Naive thymus-derived CD4-positive, alpha-beta T cell (primary cell): ENCODE measurements around the gene PGGHG. TPM values are rescaled to one million over a fixed set of nuclear protein-coding genes. Genes with fewer than 3 reads are reported as not detected.

Source experiments
- ATAC-seq: fragments of 150-1000 bp; cut with Tn5 transposase; 2 replicates; pipeline ENCODE4 v1.10.0; 2021; ENCODE audit warnings: mild to moderate bottlenecking, moderate library complexity
- CTCF ChIA-PET: fragments of 350-600 bp; sonication (Branson Sonifier 250); formaldehyde crosslinking; loops from one replicate; lab custom pipeline; 2021; ENCODE audit warnings: antibody characterized with exemption; lab: Charles Lee
- POLR2A ChIA-PET: fragments of 350-600 bp; sonication (Branson Sonifier 250); formaldehyde crosslinking; loops from one replicate; lab custom pipeline; 2021; ENCODE audit warnings: antibody characterized with exemption, inconsistent platforms; lab: Charles Lee
- DNase-seq, 9 donors: peaks; one replicate each; pipeline versions ENCODE4 v3.0.0 to v3.0.0-alpha.2; 2020 to 2022; ENCODE audit warnings: mixed read lengths in 1 of 9
- H3K27ac ChIP-seq: one replicate; pipeline ENCODE4 v1.7.0; 2013; ENCODE audit warnings: mild to moderate bottlenecking, low read depth, low read length, moderate library complexity
- H3K27me3 ChIP-seq, 2 donors: one replicate each; pipeline ENCODE4 v1.7.0; 2013; ENCODE audit warnings: low read length in 2 of 2, mild to moderate bottlenecking in 2 of 2, moderate library complexity in 2 of 2; ENCODE audit not compliant: control insufficient read depth in 2 of 2, insufficient read depth in 2 of 2
- H3K36me3 ChIP-seq, 3 experiments: 1 replicate in 2 of 3; 2 replicates in 1 of 3; pipeline ENCODE4 v1.7.0; 2013; ENCODE audit warnings: low read length in 3 of 3, mild to moderate bottlenecking in 3 of 3, moderate library complexity in 1 of 3; ENCODE audit not compliant: insufficient read depth in 3 of 3, control insufficient read depth in 2 of 3
- H3K4me1 ChIP-seq, 2 donors: one replicate each; pipeline ENCODE4 v1.7.0; 2013; ENCODE audit warnings: low read length in 2 of 2, mild to moderate bottlenecking in 2 of 2, moderate library complexity in 1 of 2; ENCODE audit not compliant: control insufficient read depth in 2 of 2, insufficient read depth in 2 of 2
- H3K4me3 ChIP-seq: 2 replicates; pipeline ENCODE4 v1.7.0; 2013; ENCODE audit warnings: mild to moderate bottlenecking, low read length
- H3K9me3 ChIP-seq, 3 experiments: 1 replicate in 2 of 3; 2 replicates in 1 of 3; pipeline ENCODE4 v1.7.0; 2013; ENCODE audit warnings: low read length in 3 of 3; ENCODE audit not compliant: control insufficient read depth in 2 of 3
- H3K27ac Mint-ChIP-seq, 9 donors: one replicate each; pipeline ENCODE4 v1.8.0; 2020 to 2022; ENCODE audit warnings: mixed read lengths in 9 of 9, mild to moderate bottlenecking in 8 of 9, moderate library complexity in 5 of 9, inconsistent platforms in 2 of 9
- H3K27me3 Mint-ChIP-seq, 5 donors: one replicate each; pipeline ENCODE4 v1.8.0; 2021 to 2022; ENCODE audit warnings: mixed read lengths in 5 of 5, mild to moderate bottlenecking in 1 of 5
- H3K36me3 Mint-ChIP-seq, 5 donors: one replicate each; pipeline ENCODE4 v1.8.0; 2020 to 2022; ENCODE audit warnings: mixed read lengths in 5 of 5, mild to moderate bottlenecking in 3 of 5, inconsistent platforms in 1 of 5
- H3K4me1 Mint-ChIP-seq, 7 donors: one replicate each; pipeline ENCODE4 v1.8.0; 2020 to 2022; ENCODE audit warnings: mixed read lengths in 7 of 7, mild to moderate bottlenecking in 3 of 7, inconsistent platforms in 1 of 7
- H3K4me3 Mint-ChIP-seq, 10 donors: one replicate each; pipeline ENCODE4 v1.8.0; 2020 to 2022; ENCODE audit warnings: mild to moderate bottlenecking in 10 of 10, mixed read lengths in 10 of 10, moderate library complexity in 6 of 10, inconsistent platforms in 2 of 10
- H3K9me3 Mint-ChIP-seq, 11 donors: one replicate each; pipeline ENCODE4 v1.8.0; 2020 to 2022; ENCODE audit warnings: mixed read lengths in 11 of 11, mild to moderate bottlenecking in 4 of 11, inconsistent platforms in 1 of 11, moderate library complexity in 1 of 11
- intact Hi-C, 2 donors: fragments of 100-400 bp; cut with micrococcal nuclease; formaldehyde crosslinking; loops; one replicate each; pipeline ENCODE4 v1.15.1; 2023
- polyA plus RNA-seq, 2 donors: library from polyadenylated mRNA; unstranded; fragments of 300-500 nt; fragmentation: Illumina TruSeq; gene quantifications; one replicate each; pipeline ENCODE4 v1.2.3, GENCODE V29; 2021
- total RNA-seq, 6 experiments: library from RNA in 5 of 6; stranded (reverse) in 5 of 6; gene quantifications; 1 replicate in 5 of 6; 2 replicates in 1 of 6; pipeline ENCODE4 v1.2.3 and lab custom pipeline; 2021 to 2026

The PGGHG gene
- total and polyA plus RNA-seq, 7 experiments from 2014 or later = 5.1 to 656 (median 340) TPM

DNA sequence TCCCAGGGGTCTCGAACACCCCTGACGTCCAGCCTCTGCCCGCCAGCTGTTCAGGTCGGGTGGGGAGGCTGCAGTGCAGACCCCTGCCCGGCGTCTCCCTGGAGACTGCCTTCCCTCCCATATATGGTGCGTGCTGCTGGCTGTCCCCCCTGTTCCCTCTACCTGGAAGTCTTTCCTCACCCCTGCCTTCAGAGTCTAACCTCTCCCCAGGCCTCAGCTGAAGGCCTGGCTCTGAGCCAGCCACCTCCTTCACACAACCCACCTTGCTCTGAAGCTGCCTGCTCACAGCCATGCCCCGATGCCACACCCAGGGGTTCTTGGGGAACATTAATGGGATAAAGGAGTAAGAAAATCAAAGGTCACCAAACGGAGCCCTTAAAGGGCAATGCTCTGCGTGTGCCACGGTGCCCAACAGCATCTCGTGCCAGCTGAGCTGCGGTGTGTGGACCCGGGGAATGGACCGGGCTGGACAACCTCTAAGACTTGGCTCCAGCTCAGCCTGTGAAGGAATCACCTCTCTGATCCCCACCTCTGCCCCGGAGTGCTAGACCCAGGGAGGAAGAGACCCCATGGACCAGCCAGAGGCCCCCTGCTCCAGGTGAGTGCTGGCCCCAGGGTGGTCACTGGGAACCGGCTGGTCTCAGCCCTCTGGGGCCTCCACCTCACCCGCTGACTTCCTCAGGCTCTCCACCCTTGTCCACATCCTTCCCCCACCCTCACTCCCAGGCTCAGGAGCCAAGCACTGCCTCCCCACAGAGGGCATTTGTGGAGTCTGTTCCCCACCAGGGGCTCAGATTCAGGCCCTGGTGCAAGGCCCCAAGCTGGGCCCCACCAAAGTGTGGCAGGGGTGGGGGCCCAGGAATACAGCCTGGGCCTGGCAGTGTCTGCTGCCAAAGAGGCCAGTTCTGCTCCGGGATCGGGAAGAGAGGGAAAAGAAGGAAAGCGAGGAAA is 10.7 kb upstream of the PGGHG start, which contains the start of gene NLRP6:
Gene NLRP6, plus strand, starts transcription at position 407 of the 951 bp plus-strand sequence. Its CDS starts 163 bp downstream, at position 570.
- CTCF ChIA-PET = interaction anchor here (0.6 to 5.0 kb wide), 6 partner anchors 10 to 481 kb away, joined by 3 to 34 read pairs (median 3); no protein-coding TSS in a partner anchor
- H3K4me1 ChIP-seq = peaks cover 22% of the 10 kb centered on the region in 2 donors
- H3K9me3 ChIP-seq = no peaks in the 10 kb centered on the region
- H3K27ac ChIP-seq = peak within 1 kb of the TSS; percentile 61
- Mint-ChIP-seq H3K9me3 (peaks cover 0 to 11% (median 2%) of the 10 kb centered on the region in 11 donors), H3K4me1 (peaks cover 36 to 62% (median 47%) of the 10 kb centered on the region in 7 donors), H3K27me3 (peaks cover 0 to 58% (median 0%) of the 10 kb centered on the region in 5 donors), H3K4me3 (peak within 1 kb of the TSS; percentile 70 to 93 (median 87)), H3K27ac (peak within 1 kb of the TSS in 8 of 9 donors; percentile 82 to 93 (median 89)), H3K36me3 (peaks cover 0 to 47% (median 11%) of the 10 kb centered on the region in 5 donors)
- intact Hi-C loops = no loop called here
- H3K4me3 ChIP-seq = peak within 1 kb of the TSS; percentile 52
- POLR2A ChIA-PET = interaction anchor here (0.6 to 15.1 kb wide), 13 partner anchors 2 to 129 kb away, joined by 3 to 330 read pairs (median 4); partner anchors contain the start of genes BET1L, NLRP6, PGGHG and RIC8A
- H3K27me3 ChIP-seq = no peaks in the 10 kb centered on the region
- no peaks in the 10 kb centered on the region for H3K36me3 ChIP-seq
- no peak for ATAC-seq
- peak in 2 of 9 donors; percentile 22 to 32 for DNase-seq

DNA sequence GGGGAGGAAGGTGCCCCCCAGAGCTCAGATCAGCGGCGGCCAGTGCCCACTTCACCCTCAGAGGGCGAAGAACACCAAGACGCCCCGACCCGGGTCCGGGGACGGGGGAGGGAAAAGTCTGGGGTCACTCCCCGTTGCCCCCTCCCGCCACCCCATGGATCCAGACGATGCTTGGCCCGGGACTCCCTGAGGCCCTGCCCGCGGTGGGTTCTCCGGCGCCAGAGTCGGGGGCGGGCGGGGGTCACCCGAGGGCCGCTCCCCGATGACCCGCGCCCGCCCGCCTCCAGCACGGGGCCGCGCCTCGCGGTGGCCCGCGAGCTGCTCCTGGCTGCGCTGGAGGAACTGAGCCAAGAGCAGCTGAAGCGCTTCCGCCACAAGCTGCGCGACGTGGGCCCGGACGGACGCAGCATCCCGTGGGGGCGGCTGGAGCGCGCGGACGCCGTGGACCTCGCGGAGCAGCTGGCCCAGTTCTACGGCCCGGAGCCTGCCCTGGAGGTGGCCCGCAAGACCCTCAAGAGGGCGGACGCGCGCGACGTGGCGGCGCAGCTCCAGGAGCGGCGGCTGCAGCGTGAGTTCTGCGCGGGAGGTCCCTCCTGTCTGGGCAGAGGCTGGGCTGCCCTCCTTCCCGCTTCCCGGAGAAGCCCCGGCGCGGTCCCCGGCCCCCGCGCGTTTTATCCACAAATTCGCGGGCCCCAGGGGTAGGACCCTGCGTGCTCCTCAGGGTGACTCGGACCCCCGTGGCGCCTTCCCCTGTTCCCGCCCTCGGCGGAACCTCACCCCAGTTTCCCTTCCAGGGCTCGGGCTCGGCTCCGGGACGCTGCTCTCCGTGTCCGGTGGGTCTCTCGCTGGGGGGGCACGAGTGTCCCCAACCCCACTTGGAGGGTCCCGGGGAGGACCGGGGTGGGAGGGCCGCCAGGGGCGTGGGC is 9.6 kb upstream of the PGGHG start:
- H3K4me3 ChIP-seq = peak overlapping the region; percentile 52

DNA sequence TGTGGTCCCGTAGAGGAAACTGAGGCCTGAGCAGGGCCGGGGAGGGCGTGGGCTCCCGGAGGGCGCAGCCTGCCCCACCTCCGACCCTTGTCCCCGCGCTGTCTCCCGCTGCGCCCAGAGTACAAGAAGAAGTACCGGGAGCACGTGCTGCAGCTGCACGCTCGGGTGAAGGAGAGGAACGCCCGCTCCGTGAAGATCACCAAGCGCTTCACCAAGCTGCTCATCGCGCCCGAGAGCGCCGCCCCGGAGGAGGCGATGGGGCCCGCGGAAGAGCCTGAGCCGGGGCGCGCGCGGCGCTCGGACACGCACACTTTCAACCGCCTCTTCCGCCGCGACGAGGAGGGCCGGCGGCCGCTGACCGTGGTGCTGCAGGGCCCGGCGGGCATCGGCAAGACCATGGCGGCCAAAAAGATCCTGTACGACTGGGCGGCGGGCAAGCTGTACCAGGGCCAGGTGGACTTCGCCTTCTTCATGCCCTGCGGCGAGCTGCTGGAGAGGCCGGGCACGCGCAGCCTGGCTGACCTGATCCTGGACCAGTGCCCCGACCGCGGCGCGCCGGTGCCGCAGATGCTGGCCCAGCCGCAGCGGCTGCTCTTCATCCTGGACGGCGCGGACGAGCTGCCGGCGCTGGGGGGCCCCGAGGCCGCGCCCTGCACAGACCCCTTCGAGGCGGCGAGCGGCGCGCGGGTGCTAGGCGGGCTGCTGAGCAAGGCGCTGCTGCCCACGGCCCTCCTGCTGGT is 8.8 kb upstream of the PGGHG start:
- peaks cover 0 to 55% (median 14%) of the 10 kb centered on the region in 5 donors for H3K36me3 Mint-ChIP-seq
- CTCF ChIA-PET = interaction anchor here (0.7 to 5.0 kb wide), 8 partner anchors 12 to 75 kb away, joined by 3 to 34 read pairs (median 4); partner anchors contain the start of genes BET1L and RIC8A
- DNase-seq (peak in 6 of 9 donors; percentile 40 to 59 (median 54)), ATAC-seq (peak; percentile 70)
- H3K4me1 Mint-ChIP-seq = peaks cover 37 to 67% (median 53%) of the 10 kb centered on the region in 7 donors
- peaks cover 0 to 11% (median 2%) of the 10 kb centered on the region in 11 donors for H3K9me3 Mint-ChIP-seq
- peak overlapping the region; percentile 85 to 96 (median 90) for H3K4me3 Mint-ChIP-seq
- peak overlapping the region in 6 of 9 donors; percentile 84 to 90 (median 86) for H3K27ac Mint-ChIP-seq
- Histone ChIP-seq H3K4me1 (peaks cover 22% of the 10 kb centered on the region in 2 donors), H3K27me3 (no peaks in the 10 kb centered on the region), H3K4me3 (peak overlapping the region; percentile 75), H3K27ac (peak overlapping the region; percentile 61), H3K36me3 (no peaks in the 10 kb centered on the region), H3K9me3 (no peaks in the 10 kb centered on the region)
- peaks cover 0 to 53% (median 0%) of the 10 kb centered on the region in 5 donors for H3K27me3 Mint-ChIP-seq
- intact Hi-C loops = loop anchor here (1.0 to 2.0 kb wide), 7 partner anchors 8 to 73 kb away; partner anchors contain the start of genes BET1L (in 1 of the 2), PGGHG (in 1 of the 2) and RIC8A (in 1 of the 2)
- POLR2A ChIA-PET = interaction anchor here (0.6 to 15.1 kb wide), 21 partner anchors 4 to 255 kb away, joined by 3 to 330 read pairs (median 7); partner anchors contain the start of genes BET1L, HRAS, IFITM2 and NLRP6

More for the DNA sequence above, 9.6 kb upstream of the PGGHG start:
- DNase-seq = peak in 4 of 9 donors; percentile 12 to 35 (median 28)
- H3K27me3 ChIP-seq = no peaks in the 10 kb centered on the region
- intact Hi-C loops = no loop called here
- peaks cover 0 to 55% (median 0%) of the 10 kb centered on the region in 5 donors for H3K27me3 Mint-ChIP-seq
- H3K4me3 Mint-ChIP-seq = peak overlapping the region; percentile 80 to 93 (median 88)
- H3K27ac ChIP-seq = peak overlapping the region; percentile 61
- H3K4me1 Mint-ChIP-seq = peaks cover 39 to 68% (median 53%) of the 10 kb centered on the region in 7 donors
- ChIA-PET POLR2A (interaction anchor here (0.6 to 15.1 kb wide), 20 partner anchors 3 to 256 kb away, joined by 3 to 330 read pairs (median 5); partner anchors contain the start of genes BET1L, HRAS, IFITM2 and NLRP6), CTCF (interaction anchor here (0.7 to 5.0 kb wide), 5 partner anchors 11 to 92 kb away, joined by 3 to 34 read pairs (median 3); no protein-coding TSS in a partner anchor)
- H3K27ac Mint-ChIP-seq = peak overlapping the region in 6 of 9 donors; percentile 82 to 93 (median 88)
- peaks cover 22% of the 10 kb centered on the region in 2 donors for H3K4me1 ChIP-seq
- H3K36me3 ChIP-seq = no peaks in the 10 kb centered on the region
- H3K9me3 Mint-ChIP-seq = peaks cover 0 to 11% (median 2%) of the 10 kb centered on the region in 11 donors
- H3K9me3 ChIP-seq = no peaks in the 10 kb centered on the region
- ATAC-seq = peak; percentile 48
- H3K36me3 Mint-ChIP-seq = peaks cover 0 to 52% (median 14%) of the 10 kb centered on the region in 5 donors

DNA sequence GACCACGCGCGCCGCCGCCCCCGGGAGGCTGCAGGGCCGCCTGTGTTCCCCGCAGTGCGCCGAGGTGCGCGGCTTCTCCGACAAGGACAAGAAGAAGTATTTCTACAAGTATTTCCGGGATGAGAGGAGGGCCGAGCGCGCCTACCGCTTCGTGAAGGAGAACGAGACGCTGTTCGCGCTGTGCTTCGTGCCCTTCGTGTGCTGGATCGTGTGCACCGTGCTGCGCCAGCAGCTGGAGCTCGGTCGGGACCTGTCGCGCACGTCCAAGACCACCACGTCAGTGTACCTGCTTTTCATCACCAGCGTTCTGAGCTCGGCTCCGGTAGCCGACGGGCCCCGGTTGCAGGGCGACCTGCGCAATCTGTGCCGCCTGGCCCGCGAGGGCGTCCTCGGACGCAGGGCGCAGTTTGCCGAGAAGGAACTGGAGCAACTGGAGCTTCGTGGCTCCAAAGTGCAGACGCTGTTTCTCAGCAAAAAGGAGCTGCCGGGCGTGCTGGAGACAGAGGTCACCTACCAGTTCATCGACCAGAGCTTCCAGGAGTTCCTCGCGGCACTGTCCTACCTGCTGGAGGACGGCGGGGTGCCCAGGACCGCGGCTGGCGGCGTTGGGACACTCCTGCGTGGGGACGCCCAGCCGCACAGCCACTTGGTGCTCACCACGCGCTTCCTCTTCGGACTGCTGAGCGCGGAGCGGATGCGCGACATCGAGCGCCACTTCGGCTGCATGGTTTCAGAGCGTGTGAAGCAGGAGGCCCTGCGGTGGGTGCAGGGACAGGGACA is 8.0 kb upstream of the PGGHG start:
- no peaks in the 10 kb centered on the region for H3K27me3 ChIP-seq
- Mint-ChIP-seq H3K27ac (peak overlapping the region in 8 of 9 donors; percentile 47 to 94 (median 86)), H3K9me3 (peaks cover 0 to 11% (median 2%) of the 10 kb centered on the region in 11 donors), H3K4me1 (peaks cover 36 to 69% (median 60%) of the 10 kb centered on the region in 7 donors), H3K27me3 (peaks cover 0 to 47% (median 0%) of the 10 kb centered on the region in 5 donors), H3K36me3 (peaks cover 0 to 57% (median 14%) of the 10 kb centered on the region in 5 donors), H3K4me3 (peak overlapping the region; percentile 85 to 96 (median 92))
- H3K36me3 ChIP-seq = peaks cover 0 to 4% (median 0%) of the 10 kb centered on the region in 3 experiments
- CTCF ChIA-PET = interaction anchor here (0.7 to 5.0 kb wide), 12 partner anchors 9 to 74 kb away, joined by 3 to 34 read pairs (median 4); partner anchors contain the start of genes BET1L and RIC8A
- no peaks in the 10 kb centered on the region for H3K9me3 ChIP-seq
- DNase-seq (peak in 5 of 9 donors; percentile 38 to 56 (median 52)), ATAC-seq (peak; percentile 55)
- POLR2A ChIA-PET = interaction anchor here (0.9 to 15.1 kb wide), 19 partner anchors 5 to 136 kb away, joined by 3 to 330 read pairs (median 13); partner anchors contain the start of genes BET1L, IFITM2, NLRP6 and PGGHG
- peaks cover 22% of the 10 kb centered on the region in 2 donors for H3K4me1 ChIP-seq
- intact Hi-C loops = loop anchor here (1.0 to 2.0 kb wide), 7 partner anchors 7 to 74 kb away; partner anchors contain the start of genes BET1L (in 1 of the 2), PGGHG (in 1 of the 2) and RIC8A (in 1 of the 2)
- H3K4me3 ChIP-seq = peak overlapping the region; percentile 75
- H3K27ac ChIP-seq = peak overlapping the region; percentile 61
